CD14-positive monocyte (primary cell): ENCODE data around the gene AASS. TPM values are rescaled to one million over a fixed set of nuclear protein-coding genes. Genes with fewer than 3 reads are reported as not detected.

Source experiments
- DNase-seq, 3 donors: peaks; one replicate each; pipeline ENCODE4 v3.0.0-alpha.2; 2011 to 2022
- H2AFZ ChIP-seq: 2 replicates; pipeline ENCODE4 v1.6.0; 2012; ENCODE audit warnings: mild to moderate bottlenecking, low read depth, low read length, inconsistent platforms; ENCODE audit not compliant: insufficient read depth, poor library complexity, severe bottlenecking
- H3K27ac ChIP-seq, 2 donors: 1 replicate in 1 of 2; 2 replicates in 1 of 2; pipeline ENCODE4 v1.5.1; 2012 to 2013; ENCODE audit warnings: low read length in 2 of 2, control low read depth in 1 of 2, inconsistent platforms in 1 of 2, low read depth in 1 of 2, mild to moderate bottlenecking in 1 of 2
- H3K27me3 ChIP-seq, 2 donors: one replicate each; pipeline versions ENCODE4 v1.6.0 to v1.6.1; 2011 to 2013; ENCODE audit warnings: low read length in 2 of 2; ENCODE audit not compliant: control insufficient read depth in 2 of 2, insufficient read depth in 2 of 2
- H3K36me3 ChIP-seq, 2 donors: replicated peaks in 1 of 2; 1 replicate in 1 of 2; 2 replicates in 1 of 2; pipeline versions ENCODE4 v1.5.1 to v1.6.1; 2012 to 2013; ENCODE audit warnings: low read length in 2 of 2, control low read depth in 1 of 2, inconsistent platforms in 1 of 2, mild to moderate bottlenecking in 1 of 2; ENCODE audit not compliant: insufficient read depth in 2 of 2, control insufficient read depth in 1 of 2
- H3K4me1 ChIP-seq, 2 donors: 1 replicate in 1 of 2; 2 replicates in 1 of 2; pipeline versions ENCODE4 v1.5.1 to v1.6.1; 2012 to 2013; ENCODE audit warnings: low read length in 2 of 2, control low read depth in 1 of 2, inconsistent platforms in 1 of 2, mild to moderate bottlenecking in 1 of 2, moderate library complexity in 1 of 2; ENCODE audit not compliant: insufficient read depth in 2 of 2, control insufficient read depth in 1 of 2
- H3K4me2 ChIP-seq: replicated peaks from 2 replicates; pipeline ENCODE3; 2012; ENCODE audit warnings: low read length, moderate library complexity, mild to moderate bottlenecking; ENCODE audit not compliant: poor library complexity, severe bottlenecking; ENCODE audit errors: extremely low read depth
- H3K4me3 ChIP-seq, 3 experiments: fragments of 200-600 bp in 1 of 3; sonication (generic) in 1 of 3; replicated peaks in 1 of 3; 1 replicate in 2 of 3; 2 replicates in 1 of 3; pipeline ENCODE4 v1.5.1; 2011 to 2013; ENCODE audit warnings: low read length in 3 of 3, mild to moderate bottlenecking in 3 of 3, control low read depth in 2 of 3, low read depth in 2 of 3, inconsistent platforms in 1 of 3, moderate library complexity in 1 of 3
- H3K79me2 ChIP-seq: 2 replicates; pipeline ENCODE4 v1.6.0; 2012; ENCODE audit warnings: mild to moderate bottlenecking, control low read depth, inconsistent platforms, low read length, moderate library complexity; ENCODE audit not compliant: insufficient read depth
- H3K9ac ChIP-seq: 2 replicates; pipeline ENCODE4 v1.6.0; 2017; ENCODE audit warnings: low read length, mild to moderate bottlenecking; ENCODE audit not compliant: insufficient read depth, poor library complexity, severe bottlenecking
- H3K9me3 ChIP-seq, 2 donors: replicated peaks in 1 of 2; 1 replicate in 1 of 2; 2 replicates in 1 of 2; pipeline versions ENCODE4 v1.5.1 to v1.6.1; 2012 to 2013; ENCODE audit warnings: low read length in 2 of 2, control low read depth in 1 of 2; ENCODE audit not compliant: control insufficient read depth in 1 of 2, insufficient read depth in 1 of 2
- H4K20me1 ChIP-seq: 2 replicates; pipeline ENCODE4 v1.6.0; 2012; ENCODE audit warnings: mild to moderate bottlenecking, low read length, control low read depth, moderate library complexity; ENCODE audit not compliant: insufficient read depth
- H3K27ac Mint-ChIP-seq, 7 donors: one replicate each; pipeline ENCODE4 v1.8.0; 2020; ENCODE audit warnings: mild to moderate bottlenecking in 7 of 7, mixed read lengths in 7 of 7, moderate library complexity in 6 of 7, inconsistent platforms in 2 of 7
- H3K27me3 Mint-ChIP-seq, 3 donors: one replicate each; pipeline ENCODE4 v1.8.0; 2021 to 2022; ENCODE audit warnings: low read depth in 3 of 3, mild to moderate bottlenecking in 3 of 3, mixed read lengths in 3 of 3, moderate library complexity in 3 of 3, inconsistent platforms in 1 of 3
- H3K36me3 Mint-ChIP-seq, 2 donors: one replicate each; pipeline ENCODE4 v1.8.0; 2020; ENCODE audit warnings: mixed read lengths in 2 of 2, inconsistent platforms in 1 of 2, mild to moderate bottlenecking in 1 of 2
- H3K4me1 Mint-ChIP-seq: one replicate; pipeline ENCODE4 v1.8.0; 2020; ENCODE audit warnings: mild to moderate bottlenecking, mixed read lengths
- H3K4me3 Mint-ChIP-seq, 2 donors: one replicate each; pipeline ENCODE4 v1.8.0; 2020; ENCODE audit warnings: mild to moderate bottlenecking in 2 of 2, mixed read lengths in 2 of 2, moderate library complexity in 1 of 2
- H3K9me3 Mint-ChIP-seq, 7 donors: one replicate each; pipeline ENCODE4 v1.8.0; 2020 to 2022; ENCODE audit warnings: mixed read lengths in 7 of 7, mild to moderate bottlenecking in 6 of 7, moderate library complexity in 6 of 7, inconsistent platforms in 2 of 7
- WGBS: methylation state at CpG from one replicate; pipeline ENCODE4 v1.1.5; 2013; ENCODE audit warnings: missing lambda C conversion rate; ENCODE audit not compliant: insufficient coverage; 5-methylcytosine and 5-hydroxymethylcytosine counted together
- intact Hi-C, 2 donors: fragments of 100-400 bp; cut with micrococcal nuclease; formaldehyde crosslinking; loops; one replicate each; pipeline versions ENCODE4 v1.15.0 to v1.15.1; 2023
- polyA plus RNA-seq, 3 donors: library from polyadenylated mRNA; depleted of rRNA in 1 of 3; unstranded in 2 of 3; stranded (reverse) in 1 of 3; fragments of 300-500 nt in 2 of 3; fragments of >200 nt in 1 of 3; fragmentation: Illumina TruSeq in 2 of 3; gene quantifications; 1 replicate in 2 of 3; 2 replicates in 1 of 3; pipeline ENCODE4 v1.2.3, GENCODE V29; 2012 to 2021
- small RNA-seq: library from RNA; depleted of rRNA; stranded (forward); fragments of <200 nt; gene quantifications from one replicate; pipeline ENCODE3, GENCODE V24; 2012; ENCODE audit warnings: low read depth; ENCODE audit not compliant: insufficient read length
- TF ChIP-seq, protein P1 (sequence below): fragments of 200-600 bp; IDR thresholded peaks from one replicate; pipeline ENCODE4 v1.8.0; 2022; ENCODE audit warnings: antibody characterized with exemption, mild to moderate bottlenecking

Gene AASS
- polyA plus RNA-seq, 3 donors: 0.22 to 0.33 TPM; not detected in 1

GRCh38 chr7:122033641-122034040 lies 110.4 kb downstream of the AASS start:
- Histone ChIP-seq H3K4me1 (no peaks in the 10 kb centered on the region), H3K4me3 (no peak overlapping the region), H3K36me3 (no peaks in the 10 kb centered on the region), H3K27ac (no peak overlapping the region), H3K4me2 (no peak overlapping the region), H3K9me3 (no peaks in the 10 kb centered on the region), H4K20me1 (no peaks in the 10 kb centered on the region), H3K79me2 (no peaks in the 10 kb centered on the region), H2AFZ (no peak overlapping the region), H3K27me3 (no peaks in the 10 kb centered on the region), H3K9ac (no peak overlapping the region)
- intact Hi-C loops: no loop called here
- no peak overlapping the region for H3K4me3 Mint-ChIP-seq
- H3K36me3 Mint-ChIP-seq: no peaks in the 10 kb centered on the region
- peaks cover 0 to 6% (median 0%) of the 10 kb centered on the region in 3 donors for H3K27me3 Mint-ChIP-seq
- WGBS: no CpG with 5 or more reads among the region's 1 CpG
- no peaks in the 10 kb centered on the region for H3K9me3 Mint-ChIP-seq
- H3K27ac Mint-ChIP-seq: no peak overlapping the region
- no peaks in the 10 kb centered on the region for H3K4me1 Mint-ChIP-seq
- no peak for DNase-seq
- TF ChIP-seq, protein P1, sequence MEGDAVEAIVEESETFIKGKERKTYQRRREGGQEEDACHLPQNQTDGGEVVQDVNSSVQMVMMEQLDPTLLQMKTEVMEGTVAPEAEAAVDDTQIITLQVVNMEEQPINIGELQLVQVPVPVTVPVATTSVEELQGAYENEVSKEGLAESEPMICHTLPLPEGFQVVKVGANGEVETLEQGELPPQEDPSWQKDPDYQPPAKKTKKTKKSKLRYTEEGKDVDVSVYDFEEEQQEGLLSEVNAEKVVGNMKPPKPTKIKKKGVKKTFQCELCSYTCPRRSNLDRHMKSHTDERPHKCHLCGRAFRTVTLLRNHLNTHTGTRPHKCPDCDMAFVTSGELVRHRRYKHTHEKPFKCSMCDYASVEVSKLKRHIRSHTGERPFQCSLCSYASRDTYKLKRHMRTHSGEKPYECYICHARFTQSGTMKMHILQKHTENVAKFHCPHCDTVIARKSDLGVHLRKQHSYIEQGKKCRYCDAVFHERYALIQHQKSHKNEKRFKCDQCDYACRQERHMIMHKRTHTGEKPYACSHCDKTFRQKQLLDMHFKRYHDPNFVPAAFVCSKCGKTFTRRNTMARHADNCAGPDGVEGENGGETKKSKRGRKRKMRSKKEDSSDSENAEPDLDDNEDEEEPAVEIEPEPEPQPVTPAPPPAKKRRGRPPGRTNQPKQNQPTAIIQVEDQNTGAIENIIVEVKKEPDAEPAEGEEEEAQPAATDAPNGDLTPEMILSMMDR: no peak

GRCh38 chr7:122027058-122027457 lies 117.0 kb downstream of the AASS start:
- Mint-ChIP-seq H3K4me3 (peak overlapping the region in 1 of 2 donors; percentile 53), H3K9me3 (peaks cover 0 to 2% (median 0%) of the 10 kb centered on the region in 7 donors), H3K27ac (no peak overlapping the region), H3K36me3 (no peaks in the 10 kb centered on the region), H3K27me3 (peaks cover 1 to 2% (median 2%) of the 10 kb centered on the region in 3 donors), H3K4me1 (no peaks in the 10 kb centered on the region)
- H2AFZ ChIP-seq: no peak overlapping the region
- 100% methylated on average over 1 of the region's 2 CpGs for WGBS
- H3K4me3 ChIP-seq: no peak overlapping the region
- no peaks in the 10 kb centered on the region for H3K4me1 ChIP-seq
- H3K9me3 ChIP-seq: no peaks in the 10 kb centered on the region
- H3K27me3 ChIP-seq: no peaks in the 10 kb centered on the region
- intact Hi-C loops: no loop called here
- no peak for DNase-seq
- no peaks in the 10 kb centered on the region for H4K20me1 ChIP-seq
- no peak overlapping the region for H3K27ac ChIP-seq
- H3K4me2 ChIP-seq: no peak overlapping the region
- H3K9ac ChIP-seq: no peak overlapping the region
- H3K79me2 ChIP-seq: no peaks in the 10 kb centered on the region
- H3K36me3 ChIP-seq: no peaks in the 10 kb centered on the region
- TF ChIP-seq, protein P1: no peak

Small RNAs within 50 kb of the gene (small RNA-seq; reads per million reads assigned to genes)
- not detected for gene RNU7-154P

Other genes starting within 250 kb of the AASS start
- not detected for gene FEZF1, start 160.5 kb upstream of the AASS start, polyA plus RNA-seq